WI38 (cell line): ENCODE results near the gene APPL1.
"Not testable (repeated sequence)": the region's sequence is repeated elsewhere in the genome, so short reads cannot be mapped to it uniquely, and the experiment has no call there.

Experiments used
- H3K4me3 ChIP-seq: 2 replicates; pipeline ENCODE4 v1.5.1; 2011; ENCODE audit warnings: low read depth, mild to moderate bottlenecking, control low read depth, low read length
- TF ChIP-seq, protein P1 (sequence below): IDR thresholded peaks from 2 replicates; pipeline ENCODE4 v1.5.1; 2012; ENCODE audit warnings: low read depth, mild to moderate bottlenecking, control low read depth, low read length

APPL1 gene

GRCh38 chr3:57288403-57288802 lies 60.9 kb downstream of the APPL1 start:
- H3K4me3 ChIP-seq = no peak overlapping the region
- TF ChIP-seq, protein P1, sequence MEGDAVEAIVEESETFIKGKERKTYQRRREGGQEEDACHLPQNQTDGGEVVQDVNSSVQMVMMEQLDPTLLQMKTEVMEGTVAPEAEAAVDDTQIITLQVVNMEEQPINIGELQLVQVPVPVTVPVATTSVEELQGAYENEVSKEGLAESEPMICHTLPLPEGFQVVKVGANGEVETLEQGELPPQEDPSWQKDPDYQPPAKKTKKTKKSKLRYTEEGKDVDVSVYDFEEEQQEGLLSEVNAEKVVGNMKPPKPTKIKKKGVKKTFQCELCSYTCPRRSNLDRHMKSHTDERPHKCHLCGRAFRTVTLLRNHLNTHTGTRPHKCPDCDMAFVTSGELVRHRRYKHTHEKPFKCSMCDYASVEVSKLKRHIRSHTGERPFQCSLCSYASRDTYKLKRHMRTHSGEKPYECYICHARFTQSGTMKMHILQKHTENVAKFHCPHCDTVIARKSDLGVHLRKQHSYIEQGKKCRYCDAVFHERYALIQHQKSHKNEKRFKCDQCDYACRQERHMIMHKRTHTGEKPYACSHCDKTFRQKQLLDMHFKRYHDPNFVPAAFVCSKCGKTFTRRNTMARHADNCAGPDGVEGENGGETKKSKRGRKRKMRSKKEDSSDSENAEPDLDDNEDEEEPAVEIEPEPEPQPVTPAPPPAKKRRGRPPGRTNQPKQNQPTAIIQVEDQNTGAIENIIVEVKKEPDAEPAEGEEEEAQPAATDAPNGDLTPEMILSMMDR = no peak

GRCh38 chr3:57292159-57292896 lies 64.8 kb downstream of the APPL1 start, which contains the start of gene ASB14:
Gene ASB14 (minus strand): TSS chr3:57292685. CDS start chr3:57292033, 652 bp downstream.
- no peak within 1 kb of the TSS for H3K4me3 ChIP-seq
- TF ChIP-seq, protein P1 = no peak

- TF ChIP-seq, protein P1 = no peak
- H3K4me3 ChIP-seq = no peak overlapping the region
Observed at GRCh38 chr3:57292897-57293526, 65.5 kb downstream of the APPL1 start.

DNA sequence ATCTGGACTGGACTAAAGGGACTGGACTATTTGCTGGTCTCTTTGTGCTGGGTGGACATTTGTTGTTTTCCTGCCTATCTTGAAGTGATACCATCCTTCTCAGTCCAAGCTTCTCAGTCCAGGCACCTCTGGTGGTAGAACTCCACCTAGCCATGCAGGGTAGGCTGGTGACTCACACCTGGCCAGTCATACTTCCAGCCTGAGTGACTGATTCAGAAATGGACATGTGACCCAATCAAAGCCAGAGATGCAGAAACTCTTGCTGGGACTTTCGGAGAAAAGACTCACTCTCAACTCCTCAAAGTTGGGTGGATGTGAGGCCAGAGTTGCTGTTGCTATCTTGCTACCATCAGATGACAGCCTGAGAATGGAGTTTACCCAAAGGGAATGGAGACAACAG lies 70.5 kb downstream of the APPL1 start:
- TF ChIP-seq, protein P1 = no peak
- no peak overlapping the region for H3K4me3 ChIP-seq

DNA sequence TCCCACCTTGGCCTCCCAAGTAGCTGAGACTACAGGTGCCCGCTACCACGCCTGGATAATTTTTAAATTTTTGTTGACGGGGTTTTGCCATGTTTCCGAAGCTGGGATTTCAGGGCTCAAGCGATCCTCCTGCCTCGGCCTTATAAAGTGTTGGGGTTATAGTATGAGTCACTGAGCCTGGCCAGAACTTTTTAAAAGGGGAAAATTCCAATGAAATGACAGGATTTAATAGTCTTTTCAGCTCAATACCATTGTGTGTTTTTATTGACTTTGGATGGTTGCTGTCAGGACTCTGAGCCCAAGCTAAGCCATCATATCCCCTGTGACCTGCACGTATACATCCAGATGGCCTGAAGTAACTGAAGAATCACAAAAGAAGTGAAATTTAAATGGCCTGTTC lies 76.0 kb downstream of the APPL1 start:
- not testable (repeated sequence) for H3K4me3 ChIP-seq

DNA sequence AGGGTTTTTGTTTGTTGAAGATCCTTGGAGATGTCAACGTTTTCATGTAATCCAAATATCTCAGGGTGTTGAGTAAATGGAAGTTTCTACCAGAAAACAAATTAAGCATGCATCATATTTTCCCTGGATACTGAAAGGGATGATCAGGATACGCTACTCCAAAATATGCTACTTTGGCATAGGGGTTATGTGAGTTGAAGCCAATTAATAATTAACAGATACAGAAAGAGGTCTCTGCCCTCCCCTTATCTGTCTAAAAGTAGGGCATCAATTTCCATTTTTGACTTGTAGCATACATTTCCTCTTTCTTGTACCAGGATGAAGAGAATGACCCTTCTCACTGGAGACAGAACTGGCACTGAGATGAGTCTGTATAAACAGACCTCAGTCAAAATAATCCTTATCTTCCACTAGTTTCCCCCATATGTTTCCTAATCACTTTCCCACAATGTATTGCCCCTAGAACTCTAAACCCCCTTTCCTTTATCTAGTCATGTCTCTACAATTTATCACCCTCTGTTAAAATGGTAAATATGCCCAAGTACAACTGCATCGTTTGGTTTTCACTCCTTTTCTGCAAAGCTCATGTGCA lies 82.3 kb downstream of the APPL1 start:
- TF ChIP-seq, protein P1 = no peak

DNA sequence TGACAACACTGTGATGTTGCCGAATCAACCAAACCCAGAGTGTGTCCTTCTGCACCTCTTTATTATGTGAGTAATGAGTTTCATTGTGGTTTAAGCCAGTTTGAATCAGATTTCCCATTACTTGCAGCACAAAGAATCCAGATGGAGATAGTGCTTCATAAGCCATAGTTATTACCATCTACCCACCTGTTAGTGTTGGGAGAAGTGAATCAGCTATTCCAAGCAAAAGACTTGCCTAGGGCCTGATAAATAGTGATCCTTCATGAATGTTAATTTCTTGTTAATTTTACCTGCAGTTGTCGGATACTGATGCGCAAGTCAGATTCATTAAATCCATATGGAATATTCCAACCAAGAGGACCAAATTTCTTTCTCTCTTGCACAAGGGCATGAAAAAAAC lies 86.7 kb downstream of the APPL1 start:
- H3K4me3 ChIP-seq = no peak overlapping the region
- TF ChIP-seq, protein P1 = no peak

More for the DNA sequence above, 82.3 kb downstream of the APPL1 start:
- H3K4me3 ChIP-seq = no peak overlapping the region
